Fibroblast of pulmonary artery (primary cell): ENCODE results near the gene LIMA1.
"Not testable (repeated sequence)": the region's sequence is repeated elsewhere in the genome, so short reads cannot be mapped to it uniquely, and the experiment has no call there.

Experiments
- DNase-seq: peaks from one replicate; pipeline ENCODE4 v3.0.0-alpha.2; 2010; ENCODE audit warnings: low read depth
- H3K4me3 ChIP-seq: replicated peaks from 2 replicates; pipeline ENCODE4 v1.5.1; 2011; ENCODE audit warnings: low read depth, mild to moderate bottlenecking, control low read depth, low read length, moderate library complexity
- CTCF ChIP-seq: IDR thresholded peaks from 2 replicates; pipeline ENCODE4 v1.5.1; 2011; ENCODE audit warnings: mild to moderate bottlenecking, control low read depth, low read length, inconsistent platforms; ENCODE audit errors: missing control alignments

The LIMA1 gene

DNA sequence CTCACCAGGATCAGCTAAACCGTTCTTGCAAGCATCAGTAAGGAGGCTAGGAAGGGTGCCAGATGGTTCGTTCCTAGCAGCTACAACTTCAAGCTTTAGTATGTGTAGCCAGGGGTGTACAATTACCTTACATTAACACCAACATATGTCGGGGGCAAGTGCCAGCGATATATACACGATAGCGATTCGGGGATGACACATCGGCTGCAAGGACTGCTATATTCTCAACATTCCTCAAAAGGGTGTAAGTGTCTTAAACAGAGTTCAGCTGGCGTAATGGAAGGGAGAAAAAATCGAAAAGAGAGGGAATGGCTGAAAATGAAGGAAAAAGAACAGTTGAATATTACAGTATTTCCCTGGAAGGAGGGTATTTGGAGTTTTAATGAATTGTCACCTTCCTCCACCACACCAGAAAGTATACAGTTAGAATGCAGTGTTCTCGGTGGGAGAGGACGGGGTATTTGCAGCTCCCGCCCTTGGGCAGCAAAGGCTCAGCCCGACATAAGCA, 545 bp downstream of the LIMA1 start:
- DNase-seq: peak; percentile 29
- TF ChIP-seq CTCF: no peak
- peak overlapping the region; percentile 95 for H3K4me3 ChIP-seq

- no peak for DNase-seq
- TF ChIP-seq CTCF: no peak
- H3K4me3 ChIP-seq: no peak overlapping the region
Observed at GRCh38 chr12:50279501-50279900, 3.8 kb downstream of the LIMA1 start.

DNA sequence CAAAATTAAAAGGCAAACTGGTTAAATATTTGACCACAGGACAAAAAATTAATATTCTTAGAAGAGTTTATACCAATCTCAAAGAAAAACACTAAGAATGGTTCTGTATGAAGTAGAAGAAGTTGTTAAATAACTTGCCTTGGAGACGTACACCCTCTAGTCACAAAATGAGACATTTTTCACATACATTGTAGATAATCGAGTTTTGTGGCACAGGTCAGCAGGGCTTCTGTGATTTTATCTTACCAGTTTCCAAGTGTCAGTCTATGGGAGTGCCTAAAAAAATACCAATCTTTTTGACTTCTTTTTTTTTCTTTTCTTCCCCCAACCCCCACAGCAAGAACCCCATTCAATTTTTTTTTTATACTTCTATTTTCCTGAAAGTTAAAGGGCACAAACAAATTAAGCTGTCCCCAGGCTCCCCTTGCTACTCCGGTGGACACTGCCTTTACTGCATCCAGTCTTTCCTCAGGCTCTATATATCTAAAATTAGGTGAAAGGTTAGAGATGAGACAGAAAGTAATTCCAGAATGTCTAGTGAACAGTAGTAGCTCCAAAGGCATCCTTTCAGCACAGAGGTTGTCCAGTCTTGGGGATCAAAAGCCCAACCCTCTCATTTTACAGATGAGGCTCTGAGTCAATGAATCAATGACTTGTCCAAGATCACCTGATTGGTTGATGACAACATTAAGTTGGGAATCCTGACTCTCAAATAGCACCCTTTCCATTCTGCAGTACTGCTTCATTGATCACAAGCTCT, 6.2 kb downstream of the LIMA1 start:
- no peak for DNase-seq
- H3K4me3 ChIP-seq: no peak overlapping the region
- no peak for TF ChIP-seq CTCF

DNA sequence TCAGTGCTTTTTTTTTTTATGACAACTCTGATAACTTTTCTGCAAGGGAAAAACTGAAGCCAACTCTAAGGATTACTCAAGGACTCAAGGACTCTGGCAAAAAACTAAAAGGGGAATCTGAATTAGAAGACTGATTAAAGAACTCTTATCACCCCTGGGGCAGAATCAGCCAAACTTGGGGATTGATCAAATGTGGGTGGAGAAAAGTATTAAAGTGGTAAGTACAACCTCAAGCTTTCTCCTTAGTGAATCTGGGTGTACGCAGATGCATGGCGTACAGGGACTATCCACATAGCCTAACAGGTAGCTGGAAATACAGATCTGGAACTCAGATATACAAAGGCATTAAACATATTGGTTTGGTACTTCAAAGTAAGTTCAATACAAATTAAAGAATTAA, 7.3 kb downstream of the LIMA1 start:
- H3K4me3 ChIP-seq: no peak overlapping the region
- no peak for TF ChIP-seq CTCF
- no peak for DNase-seq

- DNase-seq: peak; percentile 28
- no peak overlapping the region for H3K4me3 ChIP-seq
- no peak for TF ChIP-seq CTCF
Observed at GRCh38 chr12:50275556-50275955, 7.8 kb downstream of the LIMA1 start.

DNA sequence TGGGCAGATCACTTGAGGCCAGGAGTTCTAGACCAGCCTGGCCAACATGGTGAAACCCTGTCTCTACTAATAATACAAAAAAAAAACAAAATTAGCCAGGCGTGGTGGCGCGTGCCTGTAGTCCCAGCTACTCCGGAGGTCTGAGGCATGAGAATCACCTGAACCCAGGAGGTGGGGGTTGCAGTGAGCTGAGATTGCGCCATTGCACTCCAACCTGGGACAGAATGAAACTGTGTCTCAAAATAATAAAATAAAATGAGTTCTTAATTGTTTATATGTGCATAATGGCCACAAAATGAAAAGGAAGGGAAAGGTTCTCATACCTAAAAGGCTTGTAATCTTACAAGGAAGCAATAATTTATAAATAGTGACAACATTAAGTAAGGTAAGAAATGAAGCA, 8.2 kb downstream of the LIMA1 start:
- H3K4me3 ChIP-seq, DNase-seq: not testable (repeated sequence)

DNA sequence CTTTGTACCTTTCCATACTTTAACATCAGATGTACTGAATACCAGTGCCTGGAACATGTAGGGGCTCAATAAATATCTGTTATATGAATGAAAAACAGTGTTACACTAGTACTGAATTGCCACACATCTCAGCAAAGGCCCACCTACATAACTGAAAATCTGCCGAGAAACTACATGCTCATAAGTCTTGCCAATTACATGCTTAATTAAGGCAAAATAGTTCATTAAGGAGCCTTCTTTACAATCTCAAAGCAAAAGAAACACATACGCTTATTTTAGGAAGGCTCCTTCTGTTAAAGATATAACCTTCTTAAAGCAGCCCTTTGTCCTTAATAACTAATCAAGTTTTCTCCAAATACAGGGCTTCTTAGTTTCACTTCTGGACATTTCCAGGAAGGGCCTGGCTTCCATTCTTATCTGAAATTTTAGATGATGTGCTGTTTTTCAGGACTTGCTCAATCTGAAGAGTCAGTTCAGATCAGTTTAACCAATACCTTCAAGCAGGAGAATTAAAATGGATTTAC, 11.5 kb downstream of the LIMA1 start:
- peak overlapping the region; percentile 31 for H3K4me3 ChIP-seq
- peak; percentile 65 for DNase-seq
- no peak for TF ChIP-seq CTCF
